Left lung (tissue), 10 donors: ENCODE data around the gene GHR. TPM values are rescaled to one million over a fixed set of nuclear protein-coding genes. Genes with fewer than 3 reads are reported as not detected.

Source experiments
- ATAC-seq: fragments of 200-7000 bp; cut with Tn5 transposase; one replicate; pipeline ENCODE4 v1.9.1; 2020; ENCODE audit warnings: moderate library complexity
- DNase-seq, 4 donors: peaks; one replicate each; pipeline ENCODE4 v3.0.0-alpha.2; 2013 to 2020
- H3K27ac ChIP-seq, 2 donors: fragments of 200-600 bp; sonication (generic) in 1 of 2; one replicate each; pipeline versions ENCODE4 v1.5.0 to v1.8.0; 2020 to 2021
- H3K27me3 ChIP-seq, 2 donors: fragments of 200-600 bp; sonication (generic) in 1 of 2; one replicate each; pipeline versions ENCODE4 v1.5.0 to v1.8.0; 2020 to 2021
- H3K36me3 ChIP-seq, 2 donors: fragments of 200-600 bp; sonication (generic) in 1 of 2; one replicate each; pipeline versions ENCODE4 v1.5.0 to v1.8.0; 2020 to 2021
- H3K4me1 ChIP-seq, 2 donors: fragments of 200-600 bp; one replicate each; pipeline ENCODE4 v1.8.0; 2021
- H3K4me3 ChIP-seq, 2 donors: fragments of 200-600 bp; sonication (generic) in 1 of 2; one replicate each; pipeline versions ENCODE4 v1.5.0 to v1.8.0; 2020 to 2021; ENCODE audit warnings: mild to moderate bottlenecking in 1 of 2
- H3K9me3 ChIP-seq, 2 donors: fragments of 200-600 bp; sonication (generic) in 1 of 2; one replicate each; pipeline versions ENCODE4 v1.5.0 to v1.8.0; 2020 to 2021
- CTCF ChIP-seq, 2 donors: fragments of 200-600 bp; sonication (generic) in 1 of 2; IDR thresholded peaks; one replicate each; pipeline versions ENCODE4 v1.5.0 to v1.8.0; 2021; ENCODE audit warnings: antibody characterized with exemption in 2 of 2
- intact Hi-C, 2 donors: fragments of 100-400 bp; cut with DNase I; formaldehyde crosslinking; loops; one replicate each; pipeline versions ENCODE4 v1.11.2 to v1.14.2; 2022
- polyA plus RNA-seq, 6 donors: library from polyadenylated mRNA; unstranded; fragments of 120-200 nt; gene quantifications; one replicate each; pipeline ENCODE4 v1.2.1, GENCODE V29; 2013; ENCODE audit not compliant: insufficient read length in 6 of 6
- total RNA-seq, 2 donors: library from RNA; stranded (reverse); fragmentation: NEBNext Ultra II Directional; extraction: Animal tissue kit (Norgen Biotek cat#: 25700); gene quantifications; one replicate each; pipeline ENCODE4 v1.2.1, GENCODE V29; 2021
- donor health status: DM: no; HTN: yes; CAD: no.
- donor health status: DM: no; HTN: no; CAD: no.

GHR gene
- total and polyA plus RNA-seq, 8 donors = 5.7 to 30.5 (median 26.3) TPM

GRCh38 chr5:42636946-42637345 is 213.7 kb downstream of the GHR start:
- no peak for TF ChIP-seq CTCF (IDR thresholded peaks at IDR 0.05)
- DNase-seq (no peak), ATAC-seq (no peak)
- no peaks in the 10 kb centered on the region for H3K9me3 ChIP-seq
- H3K36me3 ChIP-seq = no peaks in the 10 kb centered on the region
- intact Hi-C loops = no loop called here
- no peaks in the 10 kb centered on the region for H3K4me1 ChIP-seq
- H3K4me3 ChIP-seq = no peak overlapping the region
- H3K27ac ChIP-seq = no peak overlapping the region
- H3K27me3 ChIP-seq = no peaks in the 10 kb centered on the region

- H3K36me3 ChIP-seq = no peaks in the 10 kb centered on the region
- intact Hi-C loops = no loop called here
- no peak for TF ChIP-seq CTCF (IDR thresholded peaks at IDR 0.05)
- H3K27ac ChIP-seq = no peak overlapping the region
- H3K4me1 ChIP-seq = no peaks in the 10 kb centered on the region
- no peaks in the 10 kb centered on the region for H3K27me3 ChIP-seq
- no peak for ATAC-seq
- DNase-seq = no peak
- no peaks in the 10 kb centered on the region for H3K9me3 ChIP-seq
- no peak overlapping the region for H3K4me3 ChIP-seq
These were observed 215.7 kb downstream of the GHR start for GRCh38 chr5:42638972-42639371.

DNA sequence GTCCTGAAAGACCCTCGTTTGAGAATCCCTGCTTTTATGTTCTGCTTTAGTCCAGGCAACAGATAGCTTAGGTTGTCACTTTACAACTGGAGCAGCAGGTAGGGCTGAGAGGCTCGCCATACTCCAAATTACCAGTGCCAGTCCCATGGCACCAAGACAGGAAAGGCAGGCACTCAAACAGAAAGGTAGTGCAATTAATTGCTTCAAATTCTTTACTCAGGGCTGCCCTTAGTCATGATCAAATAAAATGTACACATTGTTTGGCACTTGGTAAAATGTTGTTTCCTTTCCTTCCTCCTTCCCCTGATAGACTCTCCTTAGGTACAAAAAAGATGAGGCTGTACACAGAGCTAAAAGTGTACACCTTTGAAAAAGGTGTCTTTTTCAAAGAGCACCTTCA is 217.6 kb downstream of the GHR start:
- H3K36me3 ChIP-seq = no peaks in the 10 kb centered on the region
- intact Hi-C loops = no loop called here
- ATAC-seq = no peak
- H3K27me3 ChIP-seq = no peaks in the 10 kb centered on the region
- H3K9me3 ChIP-seq = no peaks in the 10 kb centered on the region
- no peak overlapping the region for H3K4me3 ChIP-seq
- no peak for DNase-seq
- no peak overlapping the region for H3K27ac ChIP-seq
- no peak for TF ChIP-seq CTCF (IDR thresholded peaks at IDR 0.05)
- H3K4me1 ChIP-seq = no peaks in the 10 kb centered on the region

DNA sequence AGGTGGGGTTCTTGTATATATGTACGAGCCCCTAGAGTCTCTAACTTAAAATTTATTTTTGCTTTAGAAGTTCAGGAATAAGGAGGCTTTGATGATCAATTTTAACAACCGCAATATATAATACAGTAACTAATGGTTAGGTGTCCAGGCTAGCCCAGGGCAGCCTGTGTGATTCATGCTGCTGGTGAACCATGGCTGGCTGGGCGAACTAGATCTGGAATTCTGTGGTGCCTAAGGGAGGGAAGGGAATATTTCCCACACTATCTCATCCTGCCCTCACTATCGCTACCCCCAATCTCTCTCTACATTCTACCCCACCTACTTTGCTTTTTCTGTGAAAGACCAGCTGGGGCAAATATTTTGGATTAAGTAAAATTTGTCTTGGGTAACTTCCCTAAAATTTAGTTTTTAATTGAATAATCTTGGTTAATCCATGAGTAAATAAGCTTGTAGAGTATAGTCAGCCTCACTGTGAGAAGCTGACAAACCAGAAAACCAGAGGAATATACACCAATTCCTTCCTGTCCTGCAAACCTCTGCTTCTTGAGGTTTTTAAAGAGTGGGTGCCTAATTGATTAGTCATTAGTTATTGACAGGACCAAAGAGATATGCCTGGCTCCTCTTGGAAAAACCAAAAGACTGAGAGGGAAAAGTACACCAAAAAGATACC is 218.2 kb downstream of the GHR start:
- Histone ChIP-seq H3K36me3 (no peaks in the 10 kb centered on the region), H3K27me3 (no peaks in the 10 kb centered on the region), H3K9me3 (no peaks in the 10 kb centered on the region), H3K4me3 (no peak overlapping the region), H3K4me1 (no peaks in the 10 kb centered on the region), H3K27ac (no peak overlapping the region)
- DNase-seq (no peak), ATAC-seq (no peak)
- no peak for TF ChIP-seq CTCF (IDR thresholded peaks at IDR 0.05)
- intact Hi-C loops = no loop called here

DNA sequence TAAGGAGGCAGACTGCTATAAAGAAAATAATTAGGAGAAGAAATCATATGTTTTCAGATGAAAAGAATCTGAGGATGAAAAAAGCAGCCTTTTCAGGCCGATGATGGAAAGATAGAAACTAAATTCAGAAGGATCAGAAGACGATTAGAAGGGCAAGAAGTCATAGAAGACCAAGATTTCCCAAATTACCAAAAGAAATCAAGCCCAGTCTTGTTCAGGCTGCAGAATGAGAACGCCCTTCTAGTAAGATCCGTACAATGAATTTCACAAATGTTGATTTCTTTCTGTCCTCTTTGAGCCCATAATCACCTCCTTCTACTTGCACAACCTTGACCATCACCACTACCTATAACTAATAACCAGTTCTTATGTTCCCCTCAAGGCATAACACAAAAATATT is 218.8 kb downstream of the GHR start:
- DNase-seq (no peak), ATAC-seq (no peak)
- no peak for TF ChIP-seq CTCF (IDR thresholded peaks at IDR 0.05)

More for the DNA sequence above, 218.8 kb downstream of the GHR start:
- intact Hi-C loops = no loop called here
- Histone ChIP-seq H3K4me3 (no peak overlapping the region), H3K4me1 (no peaks in the 10 kb centered on the region), H3K9me3 (no peaks in the 10 kb centered on the region), H3K36me3 (no peaks in the 10 kb centered on the region), H3K27ac (no peak overlapping the region), H3K27me3 (no peaks in the 10 kb centered on the region)
